Measurements from ENCODE around the gene ADAM19. TPM values are rescaled to one million over a fixed set of nuclear protein-coding genes. Genes with fewer than 3 reads are reported as not detected.

The ADAM19 gene
- total and polyA plus RNA-seq, 2 experiments from 2014 or later, result 9.1 to 13.2 TPM

- TF ChIP-seq POLR2AphosphoS5 (IDR thresholded peaks at IDR 0.05; ENCODE audit: low read depth), result no peak
- TF ChIP-seq NANOG (IDR thresholded peaks at IDR 0.05; ENCODE audit: borderline replicate concordance), result no peak
- no peak for TF ChIP-seq CTCF (conservative IDR thresholded peaks at IDR 0.05; ENCODE audit: low read depth in 2 of 2)
- no peak for TF ChIP-seq ETS1 (IDR thresholded peaks at IDR 0.05)
- TF ChIP-seq ZNF331 (CRISPR knock-in tag; IDR thresholded peaks at IDR 0.05; ENCODE audit: low read depth), result no peak
- no peak for TF ChIP-seq EZH2 (IDR thresholded peaks at IDR 0.05; ENCODE audit: low read depth, unreplicated experiment)
- no peak for TF ChIP-seq JUNB (IDR thresholded peaks at IDR 0.05; ENCODE audit: unreplicated experiment)
- TF ChIP-seq STAT1 (IDR thresholded peaks at IDR 0.05; ENCODE audit: unreplicated experiment), result no peak
- TF ChIP-seq ZNF462 (CRISPR knock-in tag; IDR thresholded peaks at IDR 0.05), result no peak
- TF ChIP-seq ZNF114 (CRISPR knock-in tag; IDR thresholded peaks at IDR 0.05), result no peak
- no peak for TF ChIP-seq EZH2phosphoT487 (IDR thresholded peaks at IDR 0.05; ENCODE audit: unreplicated experiment)
- no peak for TF ChIP-seq REST (IDR thresholded peaks at IDR 0.05; ENCODE audit: unreplicated experiment)
- no peak for TF ChIP-seq CREB1 (CRISPR knock-in tag; IDR thresholded peaks at IDR 0.05; ENCODE audit: low read depth)
- no peaks in the 10 kb centered on the region for H3K4me1 ChIP-seq (ENCODE audit: insufficient read depth)
- H3F3A ChIP-seq (replicated peaks; ENCODE audit: low read depth), result no peaks in the 10 kb centered on the region
- no peak overlapping the region for H3K4me3 ChIP-seq
- H4K20me1 ChIP-seq (replicated peaks; ENCODE audit: insufficient read depth), result no peaks in the 10 kb centered on the region
- H3K36me3 ChIP-seq (ENCODE audit: insufficient read depth), result no peaks in the 10 kb centered on the region
- Mint-ChIP-seq H3K27me3 (ENCODE audit: insufficient read depth, low read depth, poor library complexity) (no peaks in the 10 kb centered on the region), H3K27ac (no peak overlapping the region), H3K9me3 (no peaks in the 10 kb centered on the region; the same call in 2 of the 3 replicates), H3K4me3 (no peak overlapping the region), H3K36me3 (ENCODE audit: low read depth) (no peaks in the 10 kb centered on the region), H3K4me1 (no peaks in the 10 kb centered on the region)
- no peak for ATAC-seq
- H3K9me2 ChIP-seq (ENCODE audit: insufficient read depth), result no peaks in the 10 kb centered on the region
- no peak overlapping the region for H3K4me2 ChIP-seq
- H3K27me3 ChIP-seq (ENCODE audit: insufficient read depth), result no peaks in the 10 kb centered on the region
- H3K79me2 ChIP-seq (replicated peaks; ENCODE audit: insufficient read depth), result no peaks in the 10 kb centered on the region
- no peak overlapping the region for H3K27ac ChIP-seq (ENCODE audit: low read depth)
- H2AFZ ChIP-seq, result peak overlapping the region; percentile 78; the same call in 1 of the 2 replicates
- DNase-seq (ENCODE audit: low spot score), result no peak
Measured at GRCh38 chr5:157608972-157609565, 33.5 kb upstream of the ADAM19 start.

All from GM23338 (cell line).